NCI-H1930 (cell line): ENCODE data around the gene XPNPEP1.
A peak's percentile ranks its signal among the peaks of the same experiment; 100 is the strongest.

ENCODE experiments used
- DNase-seq, 2 experiments: peaks; one replicate each; lab custom pipeline; 2025; lab: John Stamatoyannopoulos, UW

The XPNPEP1 gene

DNA sequence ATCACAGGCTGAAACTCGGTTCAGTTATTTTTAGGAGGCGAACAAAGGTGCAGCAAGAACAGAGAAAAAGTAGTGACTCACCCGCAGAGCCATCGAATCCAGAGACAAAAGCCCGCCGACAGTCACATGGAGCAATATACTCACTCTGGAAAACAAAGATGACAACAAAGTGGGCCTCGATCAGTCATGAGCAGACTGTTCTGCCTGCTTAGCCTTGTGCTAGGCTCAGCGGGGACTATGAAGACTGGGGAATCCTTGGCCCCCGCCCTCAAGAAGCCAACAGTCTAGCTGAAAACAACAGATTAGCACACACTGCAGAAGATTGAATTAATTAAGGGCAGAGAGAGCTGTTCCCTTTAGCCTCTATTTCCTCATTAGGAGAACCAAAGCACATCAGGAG lies 30.4 kb downstream of the XPNPEP1 start:
- no peak for DNase-seq

DNA sequence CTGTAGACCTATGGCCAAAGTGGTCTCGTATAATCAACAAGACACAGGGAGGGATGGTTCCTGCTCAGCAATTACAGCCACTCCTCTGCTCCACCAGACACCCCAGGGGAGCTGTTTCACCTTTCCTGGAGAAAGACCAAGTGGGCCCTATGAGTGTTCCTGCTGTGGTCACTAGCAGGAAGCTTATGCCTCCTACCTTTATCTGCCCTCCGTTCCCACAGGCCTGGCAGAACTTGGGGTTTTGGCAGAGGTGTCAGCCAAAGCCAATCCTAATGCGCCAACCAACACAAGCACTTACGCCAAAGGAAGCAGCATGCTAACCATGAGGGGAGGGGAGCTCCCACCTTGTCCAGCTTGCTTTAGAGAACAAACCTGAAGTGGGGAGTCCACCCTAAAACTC lies 31.2 kb downstream of the XPNPEP1 start:
- no peak for DNase-seq

DNA sequence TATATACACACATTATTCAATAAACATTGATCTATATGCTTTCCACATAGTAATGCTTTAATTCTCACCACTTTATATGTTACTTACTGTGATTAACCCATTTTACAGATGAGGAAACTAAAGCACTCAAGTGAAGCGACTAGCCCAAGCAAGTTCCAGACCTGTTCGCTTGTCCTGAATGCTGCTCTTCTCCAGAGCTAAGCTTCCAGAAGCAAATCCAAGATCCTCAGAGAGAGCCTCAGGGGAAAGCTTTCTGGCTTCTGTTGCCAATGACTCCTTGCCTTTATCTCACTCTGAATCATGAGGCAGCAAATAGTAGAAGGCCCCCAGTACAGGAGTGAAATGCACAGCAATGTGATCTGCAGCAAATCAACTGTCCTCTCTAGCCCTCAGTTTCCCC lies 32.2 kb downstream of the XPNPEP1 start:
- DNase-seq, result no peak

DNA sequence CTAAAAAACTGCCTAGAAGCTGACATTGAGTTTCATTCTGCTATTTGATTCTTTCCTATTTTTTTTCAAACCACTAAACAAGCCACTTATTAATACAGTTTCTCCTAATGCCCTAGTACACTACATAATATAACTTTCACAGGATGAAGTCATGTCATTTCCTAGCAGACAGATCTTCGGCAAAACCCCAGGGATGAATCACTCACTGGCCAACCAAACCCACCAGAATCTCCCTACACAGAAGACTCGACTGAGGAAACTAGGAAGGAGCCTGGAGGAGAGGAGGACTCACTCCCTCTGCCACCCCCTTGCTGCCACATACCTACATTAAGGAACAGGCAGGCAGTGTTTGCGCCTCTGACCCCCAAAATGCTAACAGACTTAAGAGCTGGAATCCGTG lies 33.4 kb downstream of the XPNPEP1 start:
- no peak for DNase-seq

DNA sequence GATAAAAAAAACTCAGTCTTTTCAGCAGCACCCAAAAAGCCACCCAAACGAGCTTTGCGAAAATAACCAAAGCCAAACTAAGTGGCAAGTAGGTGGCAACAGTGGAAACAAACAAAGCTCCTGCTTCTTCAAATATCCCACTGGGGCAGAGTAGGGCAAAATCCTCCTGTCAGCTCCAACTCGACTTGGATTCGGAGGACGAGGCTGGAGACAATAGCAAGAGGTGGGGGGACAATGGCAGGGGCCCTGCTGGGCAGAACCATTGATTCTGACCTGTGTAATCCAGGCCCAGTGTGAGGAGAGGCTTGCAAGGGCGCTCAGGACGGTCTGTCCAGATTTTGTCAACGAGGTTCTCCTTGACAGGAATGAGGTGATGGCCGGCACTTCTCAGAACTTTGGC lies 35.5 kb downstream of the XPNPEP1 start:
- DNase-seq, result no peak

DNA sequence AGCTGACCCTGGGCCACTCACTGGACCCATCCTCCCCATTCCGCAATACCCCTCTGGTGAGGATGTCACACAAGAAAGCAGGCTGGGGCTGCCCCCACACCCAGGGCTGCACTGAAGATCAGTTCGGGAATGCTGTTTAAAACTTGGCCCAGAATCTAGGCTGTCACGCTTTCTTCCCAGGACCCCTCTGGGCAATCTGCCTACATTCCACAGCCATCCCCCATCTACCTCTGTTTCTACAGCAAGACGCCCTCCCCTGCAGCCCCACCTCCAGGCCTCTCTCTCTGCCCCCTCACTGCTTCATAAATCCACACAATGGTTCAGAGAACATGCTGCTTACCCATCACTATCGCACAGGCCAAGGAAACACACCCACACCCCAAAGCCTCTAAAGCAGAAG lies 36.1 kb downstream of the XPNPEP1 start:
- DNase-seq, result no peak

DNA sequence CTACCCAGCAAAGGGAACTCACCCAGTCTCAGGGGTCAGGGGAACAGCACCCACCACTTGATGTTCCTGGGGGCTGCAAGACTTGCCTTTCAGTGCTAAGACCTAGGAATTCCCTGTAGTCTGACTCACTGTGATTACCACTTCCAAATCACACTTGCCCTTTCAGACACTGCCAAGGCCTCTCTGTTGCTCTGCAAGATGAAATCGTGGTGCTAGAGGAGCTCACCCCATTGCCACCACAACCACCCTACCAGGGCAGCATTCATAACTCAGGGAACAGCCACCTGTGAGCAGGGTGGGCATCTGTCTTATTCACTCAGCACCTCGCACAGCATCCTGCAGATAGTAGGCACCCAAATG lies 36.5 kb downstream of the XPNPEP1 start:
- no peak for DNase-seq

DNA sequence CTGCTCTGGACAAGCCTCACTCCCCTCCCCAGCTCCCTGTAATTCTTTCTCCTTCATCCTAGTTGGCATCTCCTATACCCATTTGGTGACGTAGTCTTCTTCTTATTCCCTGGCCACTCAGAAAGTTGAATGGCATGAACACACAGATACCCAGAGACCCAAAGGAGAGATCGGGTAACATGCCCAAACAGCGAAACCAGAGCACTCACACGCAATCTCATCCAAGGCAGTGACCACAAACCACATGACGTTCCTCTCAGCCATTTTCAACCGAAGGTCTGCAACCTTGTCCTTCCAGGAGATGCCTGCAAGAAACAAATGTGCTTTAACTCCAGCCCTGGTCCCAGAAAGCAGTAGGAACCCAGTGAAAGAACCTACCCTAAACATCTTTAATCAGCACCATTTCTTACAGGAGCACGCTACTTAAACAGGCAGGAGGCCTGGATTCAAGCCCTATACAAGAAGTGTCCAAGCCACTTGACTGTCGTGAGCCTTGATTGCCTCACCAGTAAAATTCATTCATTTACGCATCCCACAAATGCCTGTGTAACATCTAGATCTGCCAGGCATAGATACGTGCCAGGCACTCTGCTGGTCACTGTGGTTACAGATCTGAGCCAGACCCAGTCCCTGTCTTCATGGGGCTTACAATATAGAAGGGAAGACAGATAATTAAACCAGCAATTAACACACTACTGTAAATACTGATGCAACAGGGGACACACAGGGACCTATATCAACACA lies 37.1 kb downstream of the XPNPEP1 start:
- no peak for DNase-seq

DNA sequence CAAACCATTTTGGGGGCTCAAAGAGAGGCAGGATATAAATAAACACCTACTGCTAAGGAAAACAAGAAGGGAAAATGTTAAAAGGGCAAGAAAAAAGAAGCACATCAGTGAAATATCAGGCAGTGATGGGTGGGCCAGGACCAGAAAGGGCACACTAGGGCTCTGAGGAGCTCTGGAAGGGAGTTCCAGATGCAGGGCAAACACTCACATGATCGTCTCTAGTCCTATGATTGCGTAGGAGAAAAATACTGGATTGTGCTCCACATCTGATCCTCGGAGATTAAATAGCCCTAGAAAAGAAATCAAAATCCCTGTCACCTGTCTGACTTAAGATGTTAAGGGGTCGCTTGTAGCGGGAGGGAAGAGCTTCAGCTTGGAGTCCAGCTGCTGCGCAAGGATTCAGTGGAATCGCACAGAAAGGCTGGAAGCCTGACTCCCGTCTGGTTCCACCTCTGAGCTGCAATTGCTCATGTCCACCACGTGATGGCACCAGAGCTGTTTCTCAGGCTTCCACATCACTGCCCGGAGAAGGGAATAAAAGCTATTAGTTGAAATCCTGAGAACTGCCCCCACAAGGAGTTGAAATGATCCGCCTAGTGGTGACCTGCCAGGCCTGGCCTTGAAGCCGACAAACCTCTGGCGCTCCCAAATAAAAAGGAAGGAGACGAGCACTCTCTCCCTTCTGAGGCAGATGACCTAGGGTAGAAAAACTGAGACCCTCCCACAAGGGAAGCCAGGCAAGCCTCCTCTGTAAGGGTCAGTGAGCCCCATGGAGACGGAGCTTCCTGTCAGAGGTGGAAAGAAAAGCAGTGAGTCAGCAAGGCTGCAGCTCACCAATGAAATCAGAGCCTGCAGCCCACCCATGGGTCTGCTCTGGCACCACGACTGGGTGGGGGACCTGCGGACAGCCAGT lies 39.2 kb downstream of the XPNPEP1 start:
- peak; percentile 10 to 50 for DNase-seq

DNA sequence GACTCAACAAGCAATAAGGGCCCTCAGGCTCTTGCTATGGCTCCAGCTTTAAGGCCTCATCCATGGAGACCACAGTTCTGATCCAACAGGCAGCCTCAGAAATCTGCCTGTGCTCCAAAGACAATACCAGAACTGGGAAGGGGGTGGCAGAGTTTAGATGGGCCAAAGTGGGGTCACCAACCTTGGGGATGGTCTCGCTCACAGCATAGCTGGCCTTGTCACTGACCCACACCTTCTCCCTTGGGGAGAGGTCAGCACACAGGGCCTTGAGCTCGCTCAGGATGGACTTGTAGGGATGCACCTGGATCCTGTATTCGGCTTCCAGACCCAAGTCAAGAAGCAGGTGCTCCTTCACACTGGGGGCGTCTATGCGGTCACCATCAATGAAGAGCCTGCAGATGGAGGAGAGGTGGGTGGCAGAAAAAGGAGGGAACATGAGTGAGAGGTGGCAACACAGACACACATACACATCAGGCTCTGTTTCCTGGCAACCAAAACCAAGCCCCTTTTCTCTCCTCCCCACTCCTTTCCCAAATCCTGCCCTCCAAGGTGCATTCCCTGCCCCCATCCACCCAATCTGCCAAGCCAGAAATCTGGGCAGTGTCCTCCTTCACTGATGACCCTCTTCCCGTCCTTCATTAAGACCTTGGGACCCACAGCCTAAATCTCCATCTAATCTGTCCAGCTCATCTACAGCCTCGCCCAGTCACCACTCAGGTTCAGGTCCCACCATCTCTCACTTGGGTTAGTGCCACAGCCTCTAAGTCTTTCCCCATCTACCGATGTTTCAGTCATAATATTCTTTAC lies 40.9 kb downstream of the XPNPEP1 start:
- no peak for DNase-seq

DNA sequence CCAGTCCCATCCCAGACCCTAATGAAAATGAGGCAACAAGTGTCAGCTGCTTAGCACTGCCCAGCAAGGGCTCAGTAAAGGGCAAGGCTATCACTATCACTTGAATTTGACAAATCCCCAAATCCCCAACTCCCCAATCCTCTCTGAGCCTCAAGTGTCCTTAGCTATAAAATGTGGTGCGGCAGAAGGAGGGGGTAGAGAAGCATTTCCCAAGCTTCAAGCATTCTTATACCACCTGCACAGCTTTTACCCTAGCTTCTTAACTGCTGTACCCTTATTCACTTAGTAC lies 41.6 kb downstream of the XPNPEP1 start:
- DNase-seq, result no peak

DNA sequence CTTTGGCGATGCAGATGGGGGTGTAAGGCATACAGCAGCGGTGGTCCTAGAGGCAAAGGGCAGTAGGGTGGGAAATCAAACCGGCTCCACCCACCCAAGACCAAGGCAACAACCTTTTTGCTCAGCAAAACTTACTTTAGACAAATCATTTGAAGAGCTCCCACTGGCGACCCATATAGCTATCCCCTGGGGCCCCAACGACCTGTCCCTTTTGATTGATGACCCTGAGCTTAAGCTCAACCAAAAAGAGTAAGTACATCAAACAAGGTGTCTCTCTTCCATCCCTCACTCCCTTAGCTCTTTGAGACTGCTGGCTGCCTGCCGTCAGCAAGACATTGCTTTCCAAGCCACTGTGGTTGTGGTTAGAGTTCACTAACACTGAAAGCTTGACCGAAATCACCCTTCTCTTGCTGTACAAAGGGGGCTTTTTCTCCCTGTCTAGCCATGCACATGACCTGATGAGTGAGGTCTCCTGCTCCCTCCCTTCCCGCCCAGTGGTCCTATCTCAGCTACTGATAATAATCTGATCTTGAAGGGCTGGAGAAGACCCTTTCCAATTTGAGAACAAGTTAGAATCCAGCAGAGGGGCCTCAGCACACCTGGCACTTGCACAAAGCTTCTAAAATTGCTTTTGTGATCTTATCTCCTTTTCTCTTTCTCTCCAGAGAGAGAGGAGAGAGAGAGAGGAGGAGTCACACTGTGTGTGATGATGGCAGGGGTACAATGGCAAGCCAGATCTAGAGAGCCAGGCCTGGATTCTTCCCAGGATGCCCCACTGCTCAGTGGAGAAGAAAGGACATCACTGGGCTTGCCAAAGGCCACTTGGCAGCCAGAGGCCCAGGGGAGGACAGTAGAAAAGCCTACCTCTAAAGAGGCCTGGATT lies 42.2 kb downstream of the XPNPEP1 start:
- no peak for DNase-seq

DNA sequence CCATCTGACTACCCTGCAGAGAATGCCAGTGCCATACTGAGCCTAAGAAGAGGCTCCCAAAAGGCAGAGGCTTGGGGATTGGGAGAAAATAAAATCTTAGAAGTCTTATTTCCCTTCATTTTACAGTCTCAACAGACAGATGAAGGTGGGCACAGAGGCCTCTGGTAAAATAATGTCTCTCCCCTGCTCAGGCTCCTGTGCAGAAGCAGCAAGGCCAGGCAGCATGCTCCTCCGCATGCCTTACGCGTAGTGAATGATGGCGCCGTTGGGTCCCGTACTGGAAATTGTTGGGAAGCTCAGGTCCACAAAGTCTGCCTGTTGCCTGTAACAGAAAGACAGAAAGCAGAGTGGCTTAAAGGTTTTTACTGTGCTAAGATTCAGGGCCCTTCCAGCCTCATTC lies 45.8 kb downstream of the XPNPEP1 start:
- no peak for DNase-seq

DNA sequence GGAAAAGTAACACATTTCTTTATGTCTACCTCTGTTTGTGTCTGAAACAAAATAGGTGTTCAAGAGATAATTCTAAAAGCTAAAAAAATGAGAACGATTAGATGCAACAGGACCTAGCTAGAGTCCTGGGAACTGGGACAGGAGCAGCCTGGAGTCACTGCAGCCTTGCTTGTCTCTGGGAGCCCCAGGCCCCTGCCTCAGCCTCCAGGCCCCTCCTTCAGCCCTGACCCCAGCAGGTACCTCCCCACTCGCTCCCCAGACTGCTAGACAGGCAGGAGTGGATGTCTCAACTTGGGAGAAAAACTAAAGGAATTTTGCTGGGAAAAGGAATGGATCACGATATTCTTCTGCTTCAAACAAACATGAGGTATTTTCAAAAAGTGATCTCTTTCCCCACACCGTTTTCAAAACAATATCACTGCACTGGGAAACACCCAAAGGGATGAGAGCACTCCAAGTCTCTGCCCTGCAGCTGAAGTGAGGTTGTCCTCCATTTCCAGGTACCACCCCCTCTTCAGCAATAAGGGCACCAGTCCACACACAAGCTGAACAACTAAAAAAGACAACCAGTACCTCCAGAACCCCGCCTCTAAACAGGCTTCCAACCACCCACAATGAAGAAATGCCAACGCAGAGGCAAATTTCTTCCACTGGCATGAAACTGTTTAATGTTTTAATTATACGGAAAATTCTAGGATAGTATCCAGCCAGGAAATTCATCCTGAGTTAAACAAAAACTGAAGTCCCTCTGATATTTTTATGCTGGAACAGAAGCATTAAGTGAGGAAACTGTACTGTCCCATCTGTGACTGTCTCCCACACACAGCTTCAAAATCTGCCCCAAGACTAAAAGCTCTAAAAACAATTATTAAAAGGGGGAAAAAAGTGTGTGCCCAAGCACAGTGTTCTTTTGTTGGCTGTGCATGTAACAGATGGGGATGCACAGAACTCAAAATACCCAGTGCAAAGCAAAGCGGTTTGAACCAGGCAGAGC lies 47.2 kb downstream of the XPNPEP1 start:
- DNase-seq, result no peak

DNA sequence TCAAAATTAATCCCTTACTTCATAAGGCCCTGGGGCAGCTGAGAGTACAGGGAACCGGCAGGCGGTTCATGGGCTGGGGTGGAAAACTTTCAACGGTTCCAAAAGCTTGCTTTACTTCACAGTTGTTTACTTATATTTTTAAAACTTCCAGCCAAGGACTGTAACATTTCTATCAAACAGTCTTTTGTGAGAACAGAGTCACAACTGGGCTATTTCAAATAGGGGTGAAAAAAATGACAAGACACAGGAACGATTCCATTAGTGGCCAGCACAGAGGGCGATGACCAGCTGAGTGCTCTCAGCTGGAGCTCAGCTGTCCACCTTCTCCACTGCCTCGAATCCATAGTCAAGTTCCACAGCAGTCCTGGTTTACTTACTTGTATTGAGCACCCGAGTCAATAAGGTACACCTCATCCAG lies 48.2 kb downstream of the XPNPEP1 start:
- DNase-seq, result no peak

DNA sequence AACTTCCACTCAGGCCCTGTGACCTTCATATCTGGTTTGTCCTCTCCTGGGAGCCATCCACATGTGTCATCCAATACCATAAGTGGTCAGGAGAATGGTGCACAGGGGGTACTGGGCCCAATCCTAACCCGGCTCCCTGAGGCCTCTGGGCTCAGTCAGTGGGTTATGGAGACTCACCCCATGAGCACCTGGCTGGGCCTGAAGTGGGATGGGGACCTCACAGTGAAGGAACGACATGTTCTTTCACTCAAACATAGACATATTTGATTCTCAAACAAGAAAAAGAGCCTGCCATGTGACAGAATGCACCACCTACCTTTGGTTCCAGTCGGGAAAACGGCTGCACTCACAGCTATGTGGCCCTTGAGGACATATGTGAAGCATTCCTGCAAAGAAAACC lies 51.8 kb downstream of the XPNPEP1 start:
- no peak for DNase-seq

DNA sequence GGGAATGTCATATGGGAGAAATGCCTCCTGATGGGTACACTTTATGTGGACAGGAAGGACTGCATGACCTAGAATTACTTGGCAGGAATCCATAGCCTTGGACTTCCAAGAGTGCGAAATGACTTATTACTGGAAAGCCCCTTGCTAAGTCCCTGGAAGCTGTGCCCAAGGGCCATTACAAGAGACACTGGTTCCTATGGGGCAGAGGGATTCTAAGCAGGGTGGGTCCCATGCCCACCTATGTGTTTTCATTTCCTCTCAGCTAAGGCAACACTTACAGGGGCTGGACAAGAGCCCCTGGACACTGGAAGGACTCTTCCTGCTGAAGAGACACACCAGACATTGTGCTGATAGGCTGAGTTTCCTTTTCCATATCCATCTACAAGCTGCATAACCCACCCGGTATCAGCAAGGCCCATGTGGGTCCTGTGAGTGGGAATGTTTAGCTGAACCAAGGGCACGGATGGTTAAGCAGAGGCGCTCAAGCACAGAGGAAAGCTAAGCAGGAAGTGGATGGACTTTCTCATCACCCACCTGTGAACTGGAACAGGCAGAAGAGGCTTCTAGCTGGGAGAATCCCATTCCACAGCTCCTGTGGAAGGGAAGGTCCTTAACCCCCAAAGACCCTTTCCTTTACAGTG lies 56.2 kb downstream of the XPNPEP1 start:
- no peak for DNase-seq

DNA sequence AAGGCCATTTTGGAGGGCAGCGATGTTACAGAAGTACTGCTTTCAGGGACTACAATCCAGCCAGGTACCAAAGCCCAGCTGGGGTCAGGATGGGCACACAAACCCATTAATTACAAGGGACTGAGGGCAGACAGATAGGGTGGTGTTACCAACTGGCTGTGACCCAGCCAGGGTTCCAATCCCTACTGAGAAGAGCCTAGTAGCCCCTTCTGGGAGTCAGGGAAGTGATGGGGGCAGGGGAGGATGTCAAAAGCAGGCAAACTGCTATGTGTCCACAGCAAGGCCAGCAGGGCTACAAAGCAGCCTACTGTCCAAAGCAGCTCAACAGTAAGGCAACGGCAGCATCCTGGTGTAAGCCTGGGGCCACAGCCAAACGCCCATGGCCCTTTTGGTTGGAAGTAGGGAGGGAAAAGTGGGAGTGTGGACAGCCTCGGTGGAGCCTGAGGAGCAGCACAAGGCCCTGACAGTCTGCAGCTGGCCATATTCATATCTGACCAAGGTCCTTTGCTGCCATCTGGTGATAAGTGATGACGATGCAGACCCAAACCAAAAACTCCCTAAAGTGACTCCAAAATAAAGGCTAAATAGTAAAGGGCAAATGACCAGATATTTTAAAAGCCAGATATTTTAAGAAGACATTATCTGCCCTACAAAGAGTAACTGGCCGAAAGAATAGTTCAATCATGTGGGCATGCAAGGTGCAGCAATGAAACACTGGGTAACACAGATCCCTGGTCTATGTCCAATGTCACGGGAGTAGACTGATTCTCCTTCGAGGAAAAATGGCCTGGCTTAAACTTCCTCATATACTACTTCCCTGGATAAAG lies 56.9 kb downstream of the XPNPEP1 start:
- DNase-seq, result no peak

DNA sequence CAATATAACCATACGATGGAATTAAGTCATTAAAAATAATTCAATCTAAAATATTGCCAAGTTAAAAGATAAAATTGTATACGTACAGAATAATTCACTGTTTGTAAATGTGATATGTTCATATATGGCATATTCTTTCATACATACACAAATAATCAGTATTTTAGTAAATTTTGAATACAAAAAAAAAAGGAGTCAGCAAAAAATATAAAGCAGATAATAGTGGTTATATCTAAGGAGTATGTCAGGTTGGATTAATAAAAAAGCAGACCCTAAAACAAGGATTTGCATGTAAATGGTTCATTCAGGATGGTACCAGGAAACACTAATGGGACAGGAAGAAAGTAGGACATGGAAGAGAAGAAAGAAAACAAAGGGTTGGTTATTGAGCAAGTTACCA lies 59.5 kb downstream of the XPNPEP1 start:
- no peak for DNase-seq
